PC-9 (cell line): Measurements from ENCODE around the gene GAK. TPM values are rescaled to one million over a fixed set of nuclear protein-coding genes. Genes with fewer than 3 reads are reported as not detected.

ENCODE experiments used
- BruUV-seq: library from RNA; stranded (reverse); fragments of 400-500 nt; replicated peaks from 2 replicates; lab custom pipeline; 2021; lab: Mats Ljungman, UMichigan
- CTCF ChIA-PET: fragments of 300-600 bp; sonication (Branson Sonifier 250); formaldehyde crosslinking; loops from one replicate; lab custom pipeline; 2022; ENCODE audit warnings: antibody characterized with exemption; lab: Charles Lee
- POLR2A ChIA-PET: fragments of 300-600 bp; sonication (Branson Sonifier 250); formaldehyde crosslinking; loops from one replicate; lab custom pipeline; 2022; ENCODE audit warnings: antibody characterized with exemption; ENCODE audit not compliant: unreplicated experiment; lab: Charles Lee
- DNase-seq, 2 experiments: peaks; one replicate each; pipeline versions ENCODE4 v3.0.0 to v3.0.0-alpha.2; 2015 to 2022; ENCODE audit warnings: mixed read lengths in 1 of 2
- H2AFZ ChIP-seq: fragments of 200-600 bp; sonication (generic); 2 replicates; pipeline ENCODE4 v1.8.1; 2017; ENCODE audit warnings: antibody characterized with exemption
- H3F3A ChIP-seq: fragments of 200-600 bp; sonication (generic); 2 replicates; pipeline ENCODE4 v1.8.1; 2017; ENCODE audit warnings: antibody characterized with exemption, mild to moderate bottlenecking, low read depth; ENCODE audit not compliant: insufficient read depth
- H3K27ac ChIP-seq: fragments of 200-600 bp; sonication (generic); 2 replicates; pipeline ENCODE4 v1.6.1; 2016; ENCODE audit warnings: mixed run types
- H3K27me3 ChIP-seq: fragments of 200-600 bp; sonication (generic); 2 replicates; pipeline ENCODE4 v1.6.1; 2016; ENCODE audit warnings: low read depth, mixed run types; ENCODE audit not compliant: insufficient read depth
- H3K36me3 ChIP-seq: fragments of 200-600 bp; sonication (generic); 2 replicates; pipeline ENCODE4 v1.6.1; 2016; ENCODE audit warnings: low read depth, mixed run types
- H3K4me1 ChIP-seq: fragments of 200-600 bp; sonication (generic); replicated peaks from 2 replicates; pipeline ENCODE4 v1.6.1; 2016; ENCODE audit warnings: mixed run types; ENCODE audit not compliant: insufficient read depth
- H3K4me2 ChIP-seq: fragments of 200-600 bp; sonication (generic); 2 replicates; pipeline ENCODE4 v1.6.1; 2017; ENCODE audit warnings: mixed run types
- H3K4me3 ChIP-seq: fragments of 200-600 bp; sonication (generic); 2 replicates; pipeline ENCODE4 v1.6.1; 2016; ENCODE audit warnings: mixed run types
- H3K79me2 ChIP-seq: fragments of 200-600 bp; sonication (generic); 2 replicates; pipeline ENCODE4 v1.6.1; 2017; ENCODE audit warnings: low read depth, mixed run types
- H3K9me2 ChIP-seq: fragments of 200-600 bp; sonication (generic); 2 replicates; pipeline ENCODE4 v1.8.1; 2017; ENCODE audit warnings: mild to moderate bottlenecking; ENCODE audit not compliant: insufficient read depth
- H3K9me3 ChIP-seq: fragments of 200-600 bp; sonication (generic); 2 replicates; pipeline ENCODE4 v1.8.1; 2016; ENCODE audit warnings: low read depth; ENCODE audit not compliant: insufficient read depth
- H4K20me1 ChIP-seq: fragments of 200-600 bp; sonication (generic); 2 replicates; pipeline ENCODE4 v1.8.1; 2017; ENCODE audit not compliant: insufficient read depth
- CTCF ChIP-seq: fragments of 200-600 bp; sonication (generic); conservative IDR thresholded peaks from 2 replicates; pipeline ENCODE4 v1.6.1; 2017; ENCODE audit warnings: mixed run types, antibody characterized with exemption, mild to moderate bottlenecking, moderate library complexity
- EZH2 ChIP-seq: fragments of 200-600 bp; sonication (generic); IDR thresholded peaks from 2 replicates; pipeline ENCODE4 v1.8.0; 2017; ENCODE audit warnings: antibody characterized with exemption, low read depth
- intact Hi-C: fragments of 100-400 bp; cut with micrococcal nuclease; formaldehyde crosslinking; loops from one replicate; pipeline ENCODE4 v1.10.0; 2022; ENCODE audit not compliant: unreplicated experiment
- total RNA-seq: library from RNA; stranded (reverse); gene quantifications from 2 replicates; pipeline ENCODE4 v1.2.3, GENCODE V29; 2021

Gene GAK
- total RNA-seq, 1 experiment from 2014 or later = 114 TPM

- ChIA-PET POLR2A (no interaction called here), CTCF (no interaction called here)
- H3K79me2 ChIP-seq = peaks cover 88% of the 10 kb centered on the region
- no peaks in the 10 kb centered on the region for H3K9me3 ChIP-seq
- no TSS peak for BruUV-seq
- peak; percentile 46 for TF ChIP-seq CTCF
- TF ChIP-seq EZH2 = no peak
- intact Hi-C loops = no loop called here
- no peaks in the 10 kb centered on the region for H3K36me3 ChIP-seq
- no peak for DNase-seq
- peaks cover 80% of the 10 kb centered on the region for H4K20me1 ChIP-seq
- no peak overlapping the region for H3K4me3 ChIP-seq
- peaks cover 21% of the 10 kb centered on the region for H3F3A ChIP-seq
- no peak overlapping the region for H3K27ac ChIP-seq
- H3K4me2 ChIP-seq = no peak overlapping the region
- H3K9me2 ChIP-seq = no peaks in the 10 kb centered on the region
- H2AFZ ChIP-seq = no peak overlapping the region
- H3K4me1 ChIP-seq = peaks cover 20% of the 10 kb centered on the region
- no peaks in the 10 kb centered on the region for H3K27me3 ChIP-seq
Observed at GRCh38 chr4:926538-926937, 5.6 kb downstream of the GAK start.

GRCh38 chr4:925771-926500, 6.2 kb downstream of the GAK start:
- H3K79me2 ChIP-seq = peaks cover 88% of the 10 kb centered on the region
- CTCF ChIA-PET = no interaction called here
- intact Hi-C loops = no loop called here
- no peak overlapping the region for H3K4me3 ChIP-seq
- TF ChIP-seq EZH2 (no peak), CTCF (no peak)
- H2AFZ ChIP-seq = no peak overlapping the region
- DNase-seq = no peak
- peaks cover 86% of the 10 kb centered on the region for H4K20me1 ChIP-seq
- no TSS peak for BruUV-seq
- no peak overlapping the region for H3K27ac ChIP-seq
- H3K36me3 ChIP-seq = no peaks in the 10 kb centered on the region
- no peaks in the 10 kb centered on the region for H3K27me3 ChIP-seq
- no peak overlapping the region for H3K4me2 ChIP-seq
- H3F3A ChIP-seq = peaks cover 21% of the 10 kb centered on the region
- peaks cover 19% of the 10 kb centered on the region for H3K4me1 ChIP-seq
- POLR2A ChIA-PET = no interaction called here
- no peaks in the 10 kb centered on the region for H3K9me2 ChIP-seq
- no peaks in the 10 kb centered on the region for H3K9me3 ChIP-seq

- Histone ChIP-seq H3K4me2 (no peak overlapping the region), H2AFZ (no peak overlapping the region), H4K20me1 (peaks cover 84% of the 10 kb centered on the region), H3K79me2 (peaks cover 87% of the 10 kb centered on the region), H3K27ac (no peak overlapping the region), H3F3A (peaks cover 13% of the 10 kb centered on the region), H3K9me3 (no peaks in the 10 kb centered on the region), H3K27me3 (no peaks in the 10 kb centered on the region), H3K9me2 (no peaks in the 10 kb centered on the region), H3K4me3 (no peak overlapping the region), H3K4me1 (peaks cover 12% of the 10 kb centered on the region), H3K36me3 (no peaks in the 10 kb centered on the region)
- BruUV-seq = no TSS peak
- DNase-seq = no peak
- intact Hi-C loops = no loop called here
- TF ChIP-seq CTCF = no peak
- ChIA-PET CTCF (no interaction called here), POLR2A (no interaction called here)
Observed at GRCh38 chr4:925171-925570, 6.9 kb downstream of the GAK start.
